GM03348 (cell line): ENCODE measurements around the gene YIF1A.

Source experiments
- DNase-seq: peaks from one replicate; pipeline ENCODE4 v3.0.0; 2012; ENCODE audit warnings: low spot score

YIF1A gene

DNA sequence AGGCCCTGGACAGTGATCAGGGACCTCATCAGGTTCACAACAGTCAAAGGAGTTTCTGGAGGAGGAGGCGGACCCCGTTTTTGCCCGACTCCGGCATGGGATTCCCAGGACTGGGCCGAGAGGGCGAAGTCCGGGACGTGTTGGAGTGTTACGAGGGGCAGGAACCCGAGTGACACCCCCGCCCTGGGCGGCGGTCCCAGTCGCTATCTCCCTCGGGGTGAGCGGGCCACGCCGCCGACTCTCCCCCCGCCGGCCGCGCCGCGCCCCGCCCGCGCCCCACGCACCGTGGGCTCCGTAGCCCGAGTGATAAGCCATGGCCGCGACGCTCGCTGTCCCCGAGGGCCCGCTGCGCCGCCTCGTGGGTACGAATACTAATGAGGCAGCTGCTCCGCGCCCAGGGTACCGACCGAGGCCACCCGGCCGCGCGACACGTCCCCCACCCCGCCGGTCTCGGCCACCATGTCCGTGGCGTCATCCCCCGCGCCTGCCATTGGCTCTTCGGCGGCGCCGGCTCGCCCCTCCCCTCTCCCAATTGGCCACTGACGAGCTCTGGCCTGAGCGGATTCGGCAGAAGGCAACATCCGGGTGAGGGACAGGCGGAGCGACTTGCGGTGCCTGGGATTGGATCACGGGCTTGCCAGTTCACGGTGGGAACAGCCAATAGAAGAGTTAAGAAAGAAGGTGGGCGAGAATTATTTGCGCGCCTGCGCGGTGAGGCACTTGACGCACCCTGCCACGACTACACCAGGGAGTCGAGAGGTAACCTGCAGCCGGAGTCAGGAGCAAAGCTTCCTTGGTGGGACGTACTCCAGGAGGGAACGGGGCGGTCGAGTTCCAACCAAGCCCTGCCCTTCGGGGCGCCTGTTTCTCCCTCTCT lies at the start of gene YIF1A:
Gene YIF1A (minus strand): TSS at position 473 of the 877 bp plus-strand sequence. CDS start 158 bp downstream, at position 315.
- DNase-seq = peak; percentile 100

GRCh38 chr11:66337103-66337899 lies 48.4 kb upstream of the YIF1A start:
- DNase-seq = no peak

- DNase-seq = peak; percentile 94
These were observed 47.5 kb upstream of the YIF1A start, which contains the start of gene RIN1 for GRCh38 chr11:66336234-66337102. RIN1 (minus strand) TSS chr11:66336434; CDS start chr11:66336402, 32 bp downstream.

- peak; percentile 68 for DNase-seq
These were observed 46.7 kb upstream of the YIF1A start for GRCh38 chr11:66335531-66336233.

DNA sequence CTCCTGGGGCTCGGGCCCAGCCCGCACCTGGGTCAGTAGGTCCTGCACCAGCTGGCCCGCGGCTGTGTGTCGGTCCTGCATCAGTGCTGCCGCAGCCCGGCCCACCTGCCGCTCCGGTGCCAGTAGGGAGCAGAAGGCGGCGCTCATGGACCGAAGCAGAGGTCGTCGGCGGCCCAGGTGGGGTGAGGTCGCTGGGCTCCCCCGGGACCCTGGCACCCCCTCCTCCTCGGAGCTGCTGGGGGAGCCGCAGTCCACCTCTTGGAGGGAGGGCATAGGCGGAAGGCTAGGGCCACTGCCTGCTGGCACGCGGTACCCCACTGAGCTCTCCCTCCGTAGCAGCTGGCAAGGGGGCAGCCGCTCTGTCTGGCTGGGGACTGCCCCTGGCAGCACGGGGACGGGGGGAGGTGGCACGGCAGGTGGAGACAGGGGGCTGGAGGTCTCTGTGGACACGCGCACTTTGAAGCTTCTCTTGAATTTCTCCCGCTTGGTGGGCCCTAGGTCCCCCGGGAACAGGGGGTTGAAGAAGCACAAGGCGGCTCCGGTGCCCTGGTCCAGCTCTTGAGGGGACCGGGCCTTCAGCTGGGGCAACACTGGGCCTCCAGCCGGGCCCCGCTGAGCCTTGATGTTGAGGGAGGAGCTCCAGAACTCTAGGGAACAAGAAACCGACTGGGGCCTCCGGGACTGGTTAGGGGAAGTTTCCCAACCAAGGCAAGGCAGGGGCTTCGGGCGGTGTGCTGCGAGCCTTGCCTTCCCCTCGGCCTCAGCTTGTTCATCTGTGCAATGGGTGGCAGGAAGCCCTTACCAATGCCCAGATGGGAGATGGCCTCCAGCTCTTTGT lies 45.9 kb upstream of the YIF1A start:
- no peak for DNase-seq

DNA sequence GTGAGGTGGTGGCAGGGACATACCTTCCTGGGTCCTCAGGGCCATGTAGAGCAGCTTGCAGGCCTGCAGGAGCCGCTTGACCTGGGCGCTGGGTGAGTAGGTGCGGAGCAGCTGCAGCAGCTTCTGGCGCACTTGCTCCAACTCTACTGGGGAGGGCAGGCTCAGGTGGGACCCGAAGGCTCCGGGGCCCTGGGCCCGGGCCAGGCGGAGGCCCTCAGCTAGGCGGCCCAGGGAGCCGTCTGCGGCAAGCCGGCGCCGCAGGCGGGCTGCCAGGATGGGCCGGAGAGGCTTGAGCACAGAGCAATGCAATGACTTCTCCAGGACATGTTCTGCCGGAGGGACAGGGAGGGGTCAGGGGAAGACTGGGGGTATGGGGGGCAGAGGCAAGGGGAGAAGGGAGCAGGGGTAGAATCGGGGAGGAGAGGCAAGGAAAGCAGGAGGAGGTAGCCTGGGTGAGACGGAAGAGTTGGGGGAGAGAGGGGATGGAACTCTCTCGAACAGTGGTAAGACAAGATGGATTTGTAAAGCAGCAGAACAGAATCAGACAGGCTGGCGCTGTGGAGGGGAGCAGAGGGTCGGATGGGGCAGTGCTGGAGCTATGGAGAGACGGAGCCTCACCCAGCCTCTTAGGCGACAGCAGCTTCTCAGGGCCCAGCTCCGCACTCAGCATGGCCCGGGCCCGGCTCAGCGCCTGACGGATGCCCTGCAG lies 45.1 kb upstream of the YIF1A start:
- no peak for DNase-seq

GRCh38 chr11:66333220-66333877 lies 44.4 kb upstream of the YIF1A start:
- DNase-seq = no peak

DNA sequence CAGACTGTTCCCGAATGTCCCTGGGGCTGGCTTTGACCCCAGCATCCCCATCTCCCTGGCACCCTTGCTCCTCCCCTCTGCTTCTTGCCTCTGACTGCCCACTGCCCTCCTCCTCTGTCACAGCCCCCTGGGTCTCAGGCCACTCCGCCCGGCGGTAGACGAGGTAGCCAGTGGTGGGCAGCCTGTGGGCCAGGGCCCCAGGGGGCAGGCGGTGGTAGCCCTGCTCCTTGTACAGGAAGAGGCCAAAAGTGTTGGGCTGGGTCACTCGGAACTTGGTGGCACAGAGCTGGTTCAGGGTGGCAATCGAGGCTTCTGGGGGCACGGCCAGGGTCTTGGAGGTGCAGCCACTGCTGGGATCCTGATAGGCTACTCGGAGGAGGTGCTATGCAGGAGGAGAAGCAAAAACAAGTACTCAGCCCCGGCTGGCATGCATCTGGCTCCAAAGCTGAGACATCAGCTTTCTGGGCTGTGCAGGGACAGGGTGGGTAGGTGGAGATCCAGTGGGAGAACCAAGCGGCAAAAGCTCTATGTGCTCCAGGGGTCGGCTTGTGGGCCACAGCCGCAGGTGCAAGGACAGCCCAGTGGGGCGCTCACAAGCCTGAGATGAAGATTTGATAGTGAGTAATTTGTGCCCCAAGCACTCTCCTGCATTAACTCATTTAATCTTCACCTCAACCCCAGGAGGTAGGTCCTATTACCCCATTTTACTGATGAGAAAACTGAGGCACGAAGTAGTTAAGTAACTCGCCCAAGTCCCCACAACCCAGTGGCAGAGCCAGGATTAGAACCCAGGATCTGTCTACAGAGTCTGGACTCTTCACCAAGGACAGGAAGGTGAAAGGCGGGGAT lies 43.7 kb upstream of the YIF1A start:
- DNase-seq = no peak

GRCh38 chr11:66331542-66332370 lies 42.8 kb upstream of the YIF1A start:
- no peak for DNase-seq

- DNase-seq = no peak
These were observed 42.0 kb upstream of the YIF1A start for GRCh38 chr11:66330931-66331330.

DNA sequence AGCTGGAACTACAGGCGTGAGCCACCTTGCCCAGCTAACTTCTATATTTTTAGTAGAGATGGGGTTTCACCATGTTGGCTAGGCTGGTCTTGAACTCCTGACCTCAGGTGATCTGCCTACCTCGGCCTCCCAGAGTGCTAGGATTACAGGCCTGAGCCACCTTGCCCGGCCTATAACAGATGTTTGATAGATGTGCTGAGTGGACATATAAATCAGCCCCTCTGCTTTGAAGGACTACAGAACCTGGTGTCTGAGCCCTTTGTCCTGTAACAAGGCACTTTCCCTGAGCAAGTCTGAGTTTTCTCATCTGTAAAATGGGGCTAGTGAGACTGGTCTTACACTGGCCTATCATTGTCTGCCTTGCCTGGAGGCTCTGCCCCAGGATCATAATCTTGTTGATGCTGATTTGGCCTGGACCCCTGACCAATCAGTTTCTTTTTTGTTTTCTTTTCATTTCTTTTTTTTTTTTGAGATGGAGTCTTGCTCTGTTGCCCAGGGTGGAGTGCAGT lies 40.3 kb upstream of the YIF1A start:
- no peak for DNase-seq

- peak; percentile 86 for DNase-seq
These were observed 39.6 kb upstream of the YIF1A start for GRCh38 chr11:66328302-66329144.

DNA sequence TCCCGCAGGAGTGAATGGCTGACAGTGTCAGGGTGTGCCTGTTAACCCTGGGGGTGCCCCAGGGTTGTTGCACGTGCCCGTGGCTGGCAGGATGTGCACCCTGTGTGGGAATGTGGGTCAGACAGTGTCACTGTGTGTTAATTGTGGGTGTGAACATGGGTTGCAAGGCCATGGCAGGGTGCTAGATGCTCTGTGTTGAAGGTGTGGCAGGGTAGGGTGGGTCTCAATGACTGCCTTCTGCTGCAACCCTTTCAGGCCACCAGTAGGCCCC lies 39.0 kb upstream of the YIF1A start:
- no peak for DNase-seq

- DNase-seq = peak; percentile 78
These were observed 38.5 kb upstream of the YIF1A start for GRCh38 chr11:66327171-66328030.
